IPS-20b (cell line): ENCODE measurements around the gene CAPN14.

Experiments
- H3K27ac ChIP-seq: one replicate; pipeline ENCODE4 v1.5.1; 2013; ENCODE audit warnings: low read length
- H3K27me3 ChIP-seq: 2 replicates; pipeline ENCODE4 v1.6.1; 2013; ENCODE audit warnings: mild to moderate bottlenecking, low read length, inconsistent platforms; ENCODE audit not compliant: insufficient read depth
- H3K36me3 ChIP-seq: 2 replicates; pipeline ENCODE4 v1.6.1; 2013; ENCODE audit warnings: low read depth, mild to moderate bottlenecking, inconsistent platforms, low read length, moderate library complexity; ENCODE audit not compliant: insufficient read depth
- H3K4me1 ChIP-seq: 2 replicates; pipeline ENCODE4 v1.6.1; 2013; ENCODE audit warnings: mild to moderate bottlenecking, control low read depth, inconsistent platforms, low read length, moderate library complexity; ENCODE audit not compliant: insufficient read depth
- H3K4me3 ChIP-seq: 2 replicates; pipeline ENCODE4 v1.5.1; 2013; ENCODE audit warnings: mild to moderate bottlenecking, low read length, inconsistent platforms
- H3K9ac ChIP-seq: 2 replicates; pipeline ENCODE4 v1.6.1; 2013; ENCODE audit warnings: low read depth, mild to moderate bottlenecking, inconsistent platforms, low read length, moderate library complexity
- H3K9me3 ChIP-seq: 2 replicates; pipeline ENCODE4 v1.6.1; 2013; ENCODE audit warnings: mild to moderate bottlenecking, low read depth, low read length, inconsistent platforms; ENCODE audit not compliant: insufficient read depth

Gene CAPN14

GRCh38 chr2:31150120-31150670 lies 67.1 kb downstream of the CAPN14 start:
- H3K9ac ChIP-seq, result no peak overlapping the region
- H3K27ac ChIP-seq, result no peak overlapping the region
- H3K9me3 ChIP-seq, result peaks cover 5% of the 10 kb centered on the region; the same call in 1 of the 2 replicates
- H3K4me3 ChIP-seq, result no peak overlapping the region
- H3K4me1 ChIP-seq, result no peaks in the 10 kb centered on the region
- no peaks in the 10 kb centered on the region; the same call in 1 of the 2 replicates for H3K27me3 ChIP-seq
- no peaks in the 10 kb centered on the region for H3K36me3 ChIP-seq

DNA sequence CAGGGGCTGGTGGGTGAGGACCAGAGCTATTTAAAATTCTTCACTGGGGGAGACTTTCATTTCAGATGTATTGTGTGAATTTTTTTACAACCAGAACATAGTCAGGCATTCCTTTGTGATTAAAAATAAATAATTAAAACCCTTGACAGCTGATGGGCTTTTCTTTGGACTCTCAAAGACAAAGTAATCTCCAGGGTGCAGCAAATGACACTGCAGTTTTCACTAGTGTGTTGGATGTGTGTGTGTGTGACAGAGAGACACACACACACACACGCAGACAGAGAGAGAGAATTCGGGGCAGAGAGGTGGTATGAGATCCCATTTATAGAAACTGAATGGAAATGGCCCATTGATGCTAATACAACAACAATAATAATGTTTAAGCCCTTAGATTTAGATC lies 68.8 kb downstream of the CAPN14 start:
- no peaks in the 10 kb centered on the region for H3K36me3 ChIP-seq
- peaks cover 5% of the 10 kb centered on the region; the same call in 1 of the 2 replicates for H3K9me3 ChIP-seq
- H3K9ac ChIP-seq, result no peak overlapping the region
- no peak overlapping the region for H3K4me3 ChIP-seq
- no peaks in the 10 kb centered on the region; the same call in 1 of the 2 replicates for H3K27me3 ChIP-seq
- no peaks in the 10 kb centered on the region for H3K4me1 ChIP-seq
- no peak overlapping the region for H3K27ac ChIP-seq

DNA sequence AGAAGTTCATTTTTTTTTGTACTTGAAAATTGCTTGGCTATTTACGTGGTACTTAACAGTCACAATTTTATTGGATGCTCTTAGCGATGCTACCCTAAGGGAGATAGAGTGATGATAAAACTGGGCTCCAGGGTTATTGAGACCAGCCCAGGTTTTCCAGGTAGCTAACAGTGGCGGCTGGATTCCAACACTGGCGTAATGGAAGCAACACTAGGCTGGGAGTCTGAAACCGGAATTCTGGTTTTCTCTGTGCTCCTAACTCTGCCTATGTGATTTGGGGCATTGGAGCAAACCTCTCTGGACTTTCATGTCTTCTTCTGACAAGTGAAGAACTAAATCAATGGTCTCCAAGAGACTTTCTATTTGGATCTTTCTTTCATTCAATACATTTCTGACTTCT lies 69.7 kb downstream of the CAPN14 start:
- Histone ChIP-seq H3K36me3 (no peaks in the 10 kb centered on the region), H3K4me1 (no peaks in the 10 kb centered on the region), H3K27me3 (peaks cover under 1% of the 10 kb centered on the region), H3K9ac (no peak overlapping the region), H3K27ac (no peak overlapping the region), H3K4me3 (no peak overlapping the region), H3K9me3 (peaks cover 5% of the 10 kb centered on the region; the same call in 1 of the 2 replicates)

DNA sequence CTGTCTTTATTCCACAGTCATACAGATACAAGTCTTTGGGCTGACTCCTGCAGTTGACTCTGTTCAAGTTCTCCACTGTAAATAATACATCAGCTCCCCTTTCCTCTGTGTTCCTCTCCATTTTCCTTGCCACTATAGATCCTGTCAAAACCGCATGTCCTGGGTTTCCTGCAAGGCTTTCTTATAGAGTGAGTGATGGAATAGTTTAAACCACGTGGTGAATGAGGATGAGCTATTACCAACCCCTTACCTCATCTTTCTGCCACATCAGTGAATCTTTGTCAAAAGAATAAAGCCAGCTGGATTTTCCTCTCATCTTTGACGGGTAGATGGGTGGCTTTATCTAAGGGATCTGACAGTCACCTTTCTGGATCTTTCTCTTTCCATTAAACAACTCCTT lies 75.2 kb downstream of the CAPN14 start:
- Histone ChIP-seq H3K27ac (no peak overlapping the region), H3K4me3 (no peak overlapping the region), H3K36me3 (no peaks in the 10 kb centered on the region), H3K4me1 (no peaks in the 10 kb centered on the region), H3K9ac (no peak overlapping the region), H3K9me3 (no peaks in the 10 kb centered on the region), H3K27me3 (peaks cover 55% of the 10 kb centered on the region)

DNA sequence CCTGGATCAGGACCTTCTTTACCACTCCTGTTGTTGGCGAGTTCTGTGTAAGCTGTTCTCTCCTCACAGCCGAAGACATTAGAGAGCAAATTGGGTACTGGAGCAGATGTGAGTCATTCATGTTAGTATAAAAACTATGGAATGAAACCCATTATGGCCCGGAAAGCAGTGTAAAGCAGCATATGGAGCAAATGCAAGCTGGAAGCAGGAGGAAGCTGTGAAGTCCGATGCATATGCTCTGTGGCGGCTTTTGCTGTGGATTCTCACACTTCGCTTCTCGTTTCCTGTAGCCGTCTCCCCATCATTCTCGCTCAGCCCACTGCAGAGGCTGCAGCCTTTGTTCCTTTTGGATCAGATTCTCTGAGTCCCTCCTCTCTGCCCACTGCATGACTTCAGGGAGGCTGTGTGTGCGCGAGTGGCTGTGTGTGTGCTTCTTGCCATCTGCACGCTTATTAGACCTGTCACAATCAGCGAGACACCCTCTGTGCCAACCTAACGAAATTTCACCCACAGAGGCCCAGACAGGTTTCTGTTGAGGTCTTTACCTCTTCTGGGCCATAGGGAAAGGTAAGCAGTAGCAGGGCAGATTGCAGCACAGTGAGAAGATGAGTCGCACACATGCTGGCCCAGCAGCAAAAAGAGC lies 75.8 kb downstream of the CAPN14 start:
- no peaks in the 10 kb centered on the region for H3K9me3 ChIP-seq
- H3K27me3 ChIP-seq, result peaks cover 61% of the 10 kb centered on the region
- no peak overlapping the region for H3K27ac ChIP-seq

GRCh38 chr2:31140151-31140550 lies 77.2 kb downstream of the CAPN14 start:
- H3K4me1 ChIP-seq, result no peaks in the 10 kb centered on the region
- peaks cover 75% of the 10 kb centered on the region for H3K27me3 ChIP-seq

More for the DNA sequence above, 75.8 kb downstream of the CAPN14 start:
- Histone ChIP-seq H3K9ac (no peak overlapping the region), H3K36me3 (no peaks in the 10 kb centered on the region), H3K4me3 (no peak overlapping the region), H3K4me1 (no peaks in the 10 kb centered on the region)

DNA sequence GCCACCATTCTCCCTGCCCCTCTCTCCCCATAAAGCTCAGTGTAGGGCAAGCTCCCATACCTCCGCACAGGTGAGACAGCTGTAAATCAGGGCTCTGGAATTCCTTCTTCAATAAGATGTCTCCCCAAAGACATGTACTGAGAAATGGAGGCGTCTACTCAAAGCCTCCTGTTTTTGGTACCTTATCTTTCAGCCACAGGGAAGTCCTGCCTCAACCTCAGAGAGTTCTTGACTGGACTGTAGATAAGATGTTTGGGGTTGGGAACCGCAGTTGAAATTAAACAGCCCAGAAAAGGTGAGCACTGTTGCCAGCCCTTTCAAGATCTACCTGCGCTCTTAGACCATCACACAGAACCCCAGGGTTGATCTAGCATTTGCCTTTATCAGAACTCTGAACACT lies 77.6 kb downstream of the CAPN14 start:
- no peak overlapping the region for H3K9ac ChIP-seq
- no peaks in the 10 kb centered on the region for H3K9me3 ChIP-seq
- H3K4me3 ChIP-seq, result no peak overlapping the region
- no peaks in the 10 kb centered on the region for H3K36me3 ChIP-seq
- no peak overlapping the region for H3K27ac ChIP-seq
- no peaks in the 10 kb centered on the region for H3K4me1 ChIP-seq
- peaks cover 80% of the 10 kb centered on the region for H3K27me3 ChIP-seq

More at GRCh38 chr2:31140151-31140550, 77.2 kb downstream of the CAPN14 start:
- H3K36me3 ChIP-seq, result no peaks in the 10 kb centered on the region
- no peaks in the 10 kb centered on the region for H3K9me3 ChIP-seq
- H3K9ac ChIP-seq, result no peak overlapping the region
- no peak overlapping the region for H3K4me3 ChIP-seq
- H3K27ac ChIP-seq, result no peak overlapping the region

- no peaks in the 10 kb centered on the region for H3K9me3 ChIP-seq
- H3K36me3 ChIP-seq, result no peaks in the 10 kb centered on the region
- H3K9ac ChIP-seq, result peak within 1 kb of the TSS; percentile 25; the same call in 1 of the 2 replicates
- H3K27me3 ChIP-seq, result peaks cover 89% of the 10 kb centered on the region
- peak within 1 kb of the TSS; percentile 71 for H3K4me3 ChIP-seq
- no peak within 1 kb of the TSS for H3K27ac ChIP-seq
- no peaks in the 10 kb centered on the region for H3K4me1 ChIP-seq
Observed at GRCh38 chr2:31138037-31138962, 79.0 kb downstream of the CAPN14 start, which contains the start of gene GALNT14. TSS of gene GALNT14 (minus strand) at chr2:31138440. CDS start at chr2:31138086, 354 bp downstream.

DNA sequence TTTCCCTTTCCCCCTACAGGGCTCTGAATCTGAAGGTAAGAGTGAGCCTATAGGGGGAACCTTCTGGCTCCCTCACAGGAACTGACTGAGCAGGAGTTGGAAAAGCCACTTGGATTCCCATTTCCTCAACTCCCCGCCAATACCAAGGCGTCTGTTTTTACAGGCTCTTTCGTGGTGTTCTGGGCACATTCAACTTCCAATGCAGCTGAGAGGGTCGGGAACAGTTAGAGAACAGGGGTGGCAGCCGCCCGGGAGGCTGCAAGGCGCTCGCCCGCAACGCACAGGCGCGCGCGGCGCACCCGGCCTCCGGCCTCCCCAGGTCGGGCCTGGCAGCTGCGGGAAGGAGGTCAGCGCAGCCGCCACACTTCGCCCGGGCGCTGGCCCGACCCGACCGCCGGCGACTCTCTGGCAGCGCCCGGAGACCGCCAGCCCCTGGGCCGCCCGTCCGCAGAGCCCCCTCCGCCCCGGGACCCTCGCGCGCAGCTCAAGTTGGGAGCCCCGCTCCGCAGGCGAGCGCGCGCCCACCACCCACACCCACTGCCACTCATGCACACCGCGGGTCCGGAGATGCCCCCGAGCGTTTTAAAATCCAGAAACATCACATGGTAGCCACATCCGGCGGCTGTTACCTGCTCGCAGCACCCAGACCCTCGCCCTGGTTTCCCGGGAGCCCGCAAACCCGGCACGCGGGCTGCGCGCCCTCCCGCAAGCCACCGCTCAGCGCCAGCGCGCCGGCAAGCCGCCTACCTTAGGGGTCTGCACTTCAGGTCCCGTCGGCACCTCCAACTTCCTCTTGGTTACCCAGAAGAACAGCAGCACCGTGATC lies 79.9 kb downstream of the CAPN14 start:
- no peaks in the 10 kb centered on the region for H3K9me3 ChIP-seq
- H3K4me1 ChIP-seq, result peaks cover 2% of the 10 kb centered on the region
- peak overlapping the region; percentile 25; the same call in 1 of the 2 replicates for H3K9ac ChIP-seq

GRCh38 chr2:31136732-31137131 lies 80.6 kb downstream of the CAPN14 start:
- no peak overlapping the region for H3K27ac ChIP-seq
- H3K9me3 ChIP-seq, result no peaks in the 10 kb centered on the region
- peak overlapping the region; percentile 71 for H3K4me3 ChIP-seq
- no peaks in the 10 kb centered on the region for H3K36me3 ChIP-seq
- peaks cover 8% of the 10 kb centered on the region for H3K4me1 ChIP-seq
- no peak overlapping the region for H3K9ac ChIP-seq
- peaks cover 79% of the 10 kb centered on the region for H3K27me3 ChIP-seq

More for the DNA sequence above, 79.9 kb downstream of the CAPN14 start:
- Histone ChIP-seq H3K27me3 (peaks cover 86% of the 10 kb centered on the region), H3K27ac (no peak overlapping the region), H3K4me3 (peak overlapping the region; percentile 71), H3K36me3 (no peaks in the 10 kb centered on the region)

DNA sequence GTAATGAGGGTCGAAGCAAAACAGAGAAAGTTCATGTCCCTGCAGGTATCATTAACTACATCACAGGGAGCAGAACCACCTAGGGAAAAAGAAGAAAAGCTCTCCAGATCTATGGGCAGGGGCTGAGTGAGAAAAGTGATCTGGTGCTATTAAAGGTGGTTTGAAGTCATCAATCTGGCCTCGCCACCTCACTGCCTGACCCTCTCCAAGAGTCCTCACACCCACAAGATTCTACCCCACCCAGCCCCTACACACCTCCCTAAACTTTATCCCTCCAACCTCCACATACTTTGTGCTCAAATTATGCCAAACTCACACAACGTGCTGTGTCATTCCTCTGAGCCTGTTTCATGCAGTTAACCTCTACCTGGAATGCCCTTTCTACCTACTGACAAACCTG lies 81.3 kb downstream of the CAPN14 start:
- no peak overlapping the region for H3K27ac ChIP-seq
- H3K9ac ChIP-seq, result no peak overlapping the region
- H3K36me3 ChIP-seq, result no peaks in the 10 kb centered on the region
- H3K4me3 ChIP-seq, result no peak overlapping the region
- peaks cover 72% of the 10 kb centered on the region for H3K27me3 ChIP-seq
- H3K9me3 ChIP-seq, result no peaks in the 10 kb centered on the region
- H3K4me1 ChIP-seq, result peaks cover 12% of the 10 kb centered on the region
